HG02970 (cell line): ENCODE measurements around the gene CDCA7.
"Not testable (repeated sequence)": the region's sequence is repeated elsewhere in the genome, so short reads cannot be mapped to it uniquely, and the experiment has no call there.

ENCODE experiments used
- ATAC-seq: cut with Tn5 transposase; IDR thresholded peaks from one replicate; pipeline ENCODE4 v1.9.1; 2021; ENCODE audit warnings: mild to moderate bottlenecking, moderate library complexity, moderate number of reproducible peaks; ENCODE audit not compliant: unreplicated experiment, low FRiP score

Gene CDCA7

GRCh38 chr2:173354582-173355131, at the start of gene CDCA7:
Gene CDCA7, plus strand, starts transcription at chr2:173354872. Its CDS starts 92 bp downstream, at chr2:173354964.
- peak; percentile 52 for ATAC-seq

- ATAC-seq, result no peak
Observed at GRCh38 chr2:173305303-173305702, 49.4 kb upstream of the CDCA7 start.

- no peak for ATAC-seq
Observed at GRCh38 chr2:173307293-173307692, 47.4 kb upstream of the CDCA7 start.

- ATAC-seq, result not testable (repeated sequence)
Observed at GRCh38 chr2:173309370-173309769, 45.3 kb upstream of the CDCA7 start.

- ATAC-seq, result no peak
Observed at GRCh38 chr2:173311844-173312606, 42.6 kb upstream of the CDCA7 start.

- no peak for ATAC-seq
Observed at GRCh38 chr2:173323371-173323770, 31.3 kb upstream of the CDCA7 start.

GRCh38 chr2:173326806-173327205, 27.9 kb upstream of the CDCA7 start:
- no peak for ATAC-seq

GRCh38 chr2:173327421-173327820, 27.3 kb upstream of the CDCA7 start:
- no peak for ATAC-seq

GRCh38 chr2:173333003-173333402, 21.7 kb upstream of the CDCA7 start:
- ATAC-seq, result not testable (repeated sequence)

- no peak for ATAC-seq
Observed at GRCh38 chr2:173339807-173340206, 14.9 kb upstream of the CDCA7 start.

- no peak for ATAC-seq
Observed at GRCh38 chr2:173343921-173344320, 10.8 kb upstream of the CDCA7 start.

GRCh38 chr2:173346035-173346434, 8.6 kb upstream of the CDCA7 start:
- ATAC-seq, result no peak

- no peak for ATAC-seq
Observed at GRCh38 chr2:173347305-173348168, 7.1 kb upstream of the CDCA7 start.

GRCh38 chr2:173349287-173349686, 5.4 kb upstream of the CDCA7 start:
- ATAC-seq, result no peak

- no peak for ATAC-seq
Observed at GRCh38 chr2:173350383-173350782, 4.3 kb upstream of the CDCA7 start.

GRCh38 chr2:173351879-173352278, 2.8 kb upstream of the CDCA7 start:
- ATAC-seq, result no peak

- no peak for ATAC-seq
Observed at GRCh38 chr2:173353556-173353955, 1.1 kb upstream of the CDCA7 start.

GRCh38 chr2:173354073-173354581, 545 bp upstream of the CDCA7 start:
- ATAC-seq, result peak; percentile 28

GRCh38 chr2:173355132-173355865, 627 bp downstream of the CDCA7 start:
- ATAC-seq, result peak; percentile 30

GRCh38 chr2:173355866-173356508, 1.3 kb downstream of the CDCA7 start:
- ATAC-seq, result no peak
